H1 (cell line): ENCODE results near the gene MACROD2. TPM values are rescaled to one million over a fixed set of nuclear protein-coding genes. Genes with fewer than 3 reads are reported as not detected.

Experiments
- CTCF ChIA-PET: fragments of 300-600 bp; sonication (Branson Sonifier 250); formaldehyde crosslinking; loops from one replicate; lab custom pipeline; 2021; ENCODE audit not compliant: partially characterized antibody; lab: Charles Lee
- POLR2A ChIA-PET: fragments of 300-600 bp; sonication (Branson Sonifier 250); formaldehyde crosslinking; loops from one replicate; lab custom pipeline; 2021; ENCODE audit warnings: inconsistent platforms; ENCODE audit not compliant: partially characterized antibody; lab: Charles Lee
- DNase-seq, 2 experiments: peaks; one replicate each; pipeline versions ENCODE4 v3.0.0 to v3.0.0-alpha.2; 2010 to 2022; ENCODE audit warnings: low spot score in 2 of 2, low read depth in 1 of 2, mixed read lengths in 1 of 2
- FAIRE-seq: peaks from 2 replicates; lab custom pipeline; 2011; peaks lifted over from hg19 to GRCh38; lab: Jason Lieb, UNC
- H2AFZ ChIP-seq: 2 replicates; pipeline ENCODE4 v1.8.1; 2012; ENCODE audit warnings: low read length, inconsistent platforms
- H2AK5ac ChIP-seq: 2 replicates; pipeline ENCODE4 v1.6.1; 2013; ENCODE audit warnings: low read depth, low read length
- H2BK120ac ChIP-seq: replicated peaks from 2 replicates; pipeline ENCODE3; 2013; ENCODE audit warnings: low read depth, low read length, inconsistent platforms
- H2BK12ac ChIP-seq: 2 replicates; pipeline ENCODE4 v1.6.1; 2013; ENCODE audit warnings: low read depth, low read length
- H2BK15ac ChIP-seq: 2 replicates; pipeline ENCODE4 v1.6.1; 2013; ENCODE audit warnings: low read length
- H2BK20ac ChIP-seq: 2 replicates; pipeline ENCODE4 v1.6.1; 2013; ENCODE audit warnings: low read length
- H2BK5ac ChIP-seq: 2 replicates; pipeline ENCODE4 v1.6.1; 2013; ENCODE audit warnings: low read depth, low read length
- H3K14ac ChIP-seq: 2 replicates; pipeline ENCODE4 v1.6.1; 2013; ENCODE audit warnings: inconsistent platforms; ENCODE audit not compliant: insufficient read length
- H3K18ac ChIP-seq: 2 replicates; pipeline ENCODE4 v1.6.1; 2013; ENCODE audit warnings: low read length; ENCODE audit errors: extremely low read depth
- H3K23ac ChIP-seq: 2 replicates; pipeline ENCODE4 v1.6.1; 2013; ENCODE audit warnings: inconsistent platforms; ENCODE audit not compliant: insufficient read length
- H3K23me2 ChIP-seq: 2 replicates; pipeline ENCODE4 v1.6.1; 2013; ENCODE audit warnings: low read depth, low read length
- H3K27ac ChIP-seq: 2 replicates; pipeline ENCODE4 v1.6.1; 2011; ENCODE audit warnings: low read depth, low read length, inconsistent platforms
- H3K27me3 ChIP-seq, 4 experiments: replicated peaks in 1 of 4; 1 replicate in 1 of 4; 2 replicates in 3 of 4; pipeline versions ENCODE4 v1.6.1 to v1.8.1; 2011 to 2013; ENCODE audit warnings: low read length in 3 of 4, mild to moderate bottlenecking in 3 of 4, inconsistent platforms in 2 of 4, mixed read lengths in 2 of 4, moderate library complexity in 1 of 4; ENCODE audit not compliant: control insufficient read depth in 3 of 4, insufficient read depth in 3 of 4; ENCODE audit errors: extremely low read depth in 1 of 4
- H3K36me3 ChIP-seq, 4 experiments: 2 replicates each; pipeline versions ENCODE4 v1.6.1 to v1.8.1; 2011 to 2013; ENCODE audit warnings: mild to moderate bottlenecking in 4 of 4, low read length in 3 of 4, moderate library complexity in 2 of 4, control low read depth in 1 of 4, inconsistent platforms in 1 of 4; ENCODE audit not compliant: insufficient read depth in 4 of 4, control insufficient read depth in 2 of 4
- H3K4ac ChIP-seq: replicated peaks from 2 replicates; pipeline ENCODE3; 2013; ENCODE audit warnings: low read length, low read depth, mixed read lengths, inconsistent platforms; ENCODE audit not compliant: insufficient read length
- H3K4me1 ChIP-seq, 4 experiments: replicated peaks in 1 of 4; 1 replicate in 1 of 4; 2 replicates in 3 of 4; pipeline versions ENCODE4 v1.6.1 to v1.8.1; 2011 to 2013; ENCODE audit warnings: low read length in 3 of 4, inconsistent platforms in 2 of 4, mixed read lengths in 1 of 4; ENCODE audit not compliant: insufficient read depth in 4 of 4, control insufficient read depth in 3 of 4
- H3K4me2 ChIP-seq, 2 experiments: 2 replicates each; pipeline versions ENCODE4 v1.6.1 to v1.8.1; 2011 to 2013; ENCODE audit warnings: low read depth in 2 of 2, low read length in 2 of 2, control low read depth in 1 of 2, inconsistent platforms in 1 of 2, mild to moderate bottlenecking in 1 of 2; ENCODE audit not compliant: insufficient read depth in 1 of 2
- H3K4me3 ChIP-seq, 4 experiments: fragments of 200-600, 300-600 bp in 1 of 4; sonication (generic), shearing (Covaris generic), sonication (Bioruptor Twin) in 1 of 4; 2 replicates each; pipeline versions ENCODE4 v1.5.1 to v1.8.1; 2011 to 2016; ENCODE audit warnings: low read length in 4 of 4, low read depth in 3 of 4, control low read depth in 2 of 4, inconsistent platforms in 2 of 4, mild to moderate bottlenecking in 2 of 4, mixed read lengths in 1 of 4, moderate library complexity in 1 of 4; ENCODE audit not compliant: insufficient read depth in 2 of 4; ENCODE audit errors: extremely low read depth in 1 of 4
- H3K56ac ChIP-seq: replicated peaks from 2 replicates; pipeline ENCODE3; 2013; ENCODE audit warnings: low read depth, mild to moderate bottlenecking, mixed read lengths, low read length, inconsistent platforms; ENCODE audit not compliant: insufficient read length
- H3K79me1 ChIP-seq: 2 replicates; pipeline ENCODE4 v1.6.1; 2013; ENCODE audit warnings: low read depth, low read length, control low read depth
- H3K79me2 ChIP-seq, 2 experiments: 2 replicates each; pipeline versions ENCODE4 v1.6.1 to v1.8.1; 2012 to 2013; ENCODE audit warnings: low read length in 2 of 2, mild to moderate bottlenecking in 2 of 2, inconsistent platforms in 1 of 2; ENCODE audit not compliant: insufficient read depth in 2 of 2, control insufficient read depth in 1 of 2
- H3K9ac ChIP-seq, 4 experiments: replicated peaks in 1 of 4; 1 replicate in 1 of 4; 2 replicates in 3 of 4; pipeline versions ENCODE4 v1.6.1 to v1.8.1; 2011 to 2013; ENCODE audit warnings: low read depth in 3 of 4, low read length in 3 of 4, control low read depth in 2 of 4, mild to moderate bottlenecking in 2 of 4, moderate library complexity in 2 of 4, inconsistent platforms in 1 of 4; ENCODE audit errors: extremely low read depth in 1 of 4
- H3K9me3 ChIP-seq, 2 experiments: 2 replicates each; pipeline versions ENCODE4 v1.6.1 to v1.8.1; 2012 to 2013; ENCODE audit warnings: mild to moderate bottlenecking in 2 of 2, moderate library complexity in 2 of 2, control low read depth in 1 of 2, inconsistent platforms in 1 of 2, low read depth in 1 of 2, low read length in 1 of 2, mixed read lengths in 1 of 2; ENCODE audit not compliant: insufficient read depth in 2 of 2
- H4K20me1 ChIP-seq, 2 experiments: replicated peaks in 1 of 2; 2 replicates each; pipeline versions ENCODE3 to v1.8.1; 2011 to 2013; ENCODE audit warnings: inconsistent platforms in 2 of 2, low read length in 2 of 2, mild to moderate bottlenecking in 1 of 2; ENCODE audit not compliant: insufficient read depth in 2 of 2, control insufficient read depth in 1 of 2
- H4K5ac ChIP-seq: 2 replicates; pipeline ENCODE4 v1.6.1; 2013; ENCODE audit warnings: low read length, low read depth, mixed read lengths, inconsistent platforms; ENCODE audit not compliant: insufficient read length
- H4K8ac ChIP-seq: 2 replicates; pipeline ENCODE4 v1.8.0; 2013; ENCODE audit warnings: mild to moderate bottlenecking, moderate library complexity, low read length, inconsistent platforms; ENCODE audit not compliant: insufficient read depth; ENCODE audit errors: extremely low read depth
- H4K91ac ChIP-seq: replicated peaks from 2 replicates; pipeline ENCODE3; 2013; ENCODE audit warnings: low read length, mixed read lengths, inconsistent platforms; ENCODE audit not compliant: insufficient read length
- ATF2 ChIP-seq: IDR thresholded peaks from 2 replicates; pipeline ENCODE4 v1.6.1; 2012; ENCODE audit warnings: low read length, inconsistent platforms
- ATF3 ChIP-seq: IDR thresholded peaks from 2 replicates; pipeline ENCODE4 v1.6.1; 2011; ENCODE audit warnings: low read depth, mild to moderate bottlenecking, low read length; ENCODE audit not compliant: insufficient read depth
- EP300 ChIP-seq, 2 experiments: IDR thresholded peaks; 1 replicate in 1 of 2; 2 replicates in 1 of 2; pipeline ENCODE4 v1.6.1; 2011 to 2012; ENCODE audit warnings: low read depth in 2 of 2, low read length in 2 of 2, mild to moderate bottlenecking in 2 of 2, borderline replicate concordance in 1 of 2, inconsistent platforms in 1 of 2, moderate library complexity in 1 of 2
- MAX ChIP-seq: IDR thresholded peaks from 2 replicates; pipeline ENCODE4 v1.6.1; 2012; ENCODE audit warnings: inconsistent platforms
- SIRT6 ChIP-seq: IDR thresholded peaks from one replicate; pipeline ENCODE4 v1.7.1; 2012; ENCODE audit warnings: low read length, inconsistent platforms
- TAF1 ChIP-seq: IDR thresholded peaks from 2 replicates; pipeline ENCODE4 v1.6.1; 2011; ENCODE audit warnings: mild to moderate bottlenecking, low read depth, low read length
- WGBS, 2 experiments: shearing (Covaris generic) in 1 of 2; methylation state at CpG; one replicate each; pipeline versions ENCODE4 v1.1.6 to v1.1.7; 2013 to 2015; ENCODE audit warnings: low lambda C conversion rate in 2 of 2, mixed read lengths in 2 of 2, inconsistent platforms in 1 of 2, low coverage in 1 of 2, missing lambda C conversion rate in 1 of 2; ENCODE audit not compliant: insufficient replicate concordance in 2 of 2, insufficient coverage in 1 of 2, insufficient read length in 1 of 2; ENCODE audit errors: extremely low coverage in 1 of 2, missing lambda C conversion rate in 1 of 2; 5-methylcytosine and 5-hydroxymethylcytosine counted together
- polyA plus RNA-seq, 7 experiments: library from polyadenylated mRNA; depleted of rRNA in 3 of 7; stranded (reverse) in 5 of 7; unstranded in 2 of 7; fragments of >200 nt in 5 of 7; fragments of 200-250 nt in 2 of 7; gene quantifications; 1 replicate in 5 of 7; 2 replicates in 1 of 7; 4 replicates in 1 of 7; pipeline versions ENCODE4 v1.2.1 to v1.2.3, GENCODE V29; 2011 to 2013; ENCODE audit warnings: missing spikeins in 2 of 7, mixed read lengths in 2 of 7
- total RNA-seq: library from RNA; stranded (reverse); fragmentation: NEBNext Ultra II Directional; extraction: Animal tissue kit (Norgen Biotek cat#: 25700); gene quantifications from 2 replicates; pipeline ENCODE4 v1.2.1, GENCODE V29; 2021

Gene MACROD2
- total and polyA plus RNA-seq, 2 of the 8 experiments (the other 6 are each of a cell fraction or from before 2014, with no cell fraction given), result 0.70 to 3.9 TPM

- H2BK20ac ChIP-seq, result no peak overlapping the region
- no peaks in the 10 kb centered on the region for H3K27me3 ChIP-seq
- no peak overlapping the region for H3K27ac ChIP-seq
- H3K18ac ChIP-seq, result no peak overlapping the region
- FAIRE-seq (no peak), DNase-seq (no peak)
- no peak overlapping the region for H3K23ac ChIP-seq
- H2AFZ ChIP-seq, result no peak overlapping the region
- H3K79me2 ChIP-seq, result no peaks in the 10 kb centered on the region
- no peak overlapping the region for H4K8ac ChIP-seq
- no peak overlapping the region for H2AK5ac ChIP-seq
- H3K4me3 ChIP-seq, result no peak overlapping the region
- WGBS, 2 experiments, result 90% methylated on average over 3 of the region's 3 CpGs; no CpG with 5 or more reads in 1 of the 2 experiments
- H3K56ac ChIP-seq, result no peak overlapping the region
- H3K79me1 ChIP-seq, result no peaks in the 10 kb centered on the region
- no peak overlapping the region for H3K9ac ChIP-seq
- CTCF ChIA-PET, result no interaction called here
- no peaks in the 10 kb centered on the region for H3K9me3 ChIP-seq
- no peaks in the 10 kb centered on the region for H3K23me2 ChIP-seq
- H4K91ac ChIP-seq, result no peak overlapping the region
- H3K4ac ChIP-seq, result no peak overlapping the region
- no peak overlapping the region for H3K4me2 ChIP-seq
- H4K5ac ChIP-seq, result no peak overlapping the region
- POLR2A ChIA-PET, result no interaction called here
- H2BK5ac ChIP-seq, result no peak overlapping the region
- H3K14ac ChIP-seq, result no peak overlapping the region
- no peak overlapping the region for H2BK12ac ChIP-seq
- no peak overlapping the region for H2BK120ac ChIP-seq
- H2BK15ac ChIP-seq, result no peak overlapping the region
- no peaks in the 10 kb centered on the region for H4K20me1 ChIP-seq
- no peaks in the 10 kb centered on the region for H3K4me1 ChIP-seq
- no peaks in the 10 kb centered on the region; a peak in 1 of 8 replicates for H3K36me3 ChIP-seq
- TF ChIP-seq ATF3 (no peak), MAX (no peak), SIRT6 (no peak), EP300 (IDR thresholded peaks at IDR 0.05; ENCODE audit: borderline replicate concordance in 1 of 2, low read depth in 2 of 2, low read length in 2 of 2) (no peak), TAF1 (no peak), ATF2 (no peak)
Observed at GRCh38 chr20:14877301-14878028, 882.1 kb downstream of the MACROD2 start.
